ENCODE data around the gene YTHDF1. TPM values are rescaled to one million over a fixed set of nuclear protein-coding genes. Genes with fewer than 3 reads are reported as not detected.

YTHDF1 gene
- total RNA-seq = 24.9 TPM

DNA sequence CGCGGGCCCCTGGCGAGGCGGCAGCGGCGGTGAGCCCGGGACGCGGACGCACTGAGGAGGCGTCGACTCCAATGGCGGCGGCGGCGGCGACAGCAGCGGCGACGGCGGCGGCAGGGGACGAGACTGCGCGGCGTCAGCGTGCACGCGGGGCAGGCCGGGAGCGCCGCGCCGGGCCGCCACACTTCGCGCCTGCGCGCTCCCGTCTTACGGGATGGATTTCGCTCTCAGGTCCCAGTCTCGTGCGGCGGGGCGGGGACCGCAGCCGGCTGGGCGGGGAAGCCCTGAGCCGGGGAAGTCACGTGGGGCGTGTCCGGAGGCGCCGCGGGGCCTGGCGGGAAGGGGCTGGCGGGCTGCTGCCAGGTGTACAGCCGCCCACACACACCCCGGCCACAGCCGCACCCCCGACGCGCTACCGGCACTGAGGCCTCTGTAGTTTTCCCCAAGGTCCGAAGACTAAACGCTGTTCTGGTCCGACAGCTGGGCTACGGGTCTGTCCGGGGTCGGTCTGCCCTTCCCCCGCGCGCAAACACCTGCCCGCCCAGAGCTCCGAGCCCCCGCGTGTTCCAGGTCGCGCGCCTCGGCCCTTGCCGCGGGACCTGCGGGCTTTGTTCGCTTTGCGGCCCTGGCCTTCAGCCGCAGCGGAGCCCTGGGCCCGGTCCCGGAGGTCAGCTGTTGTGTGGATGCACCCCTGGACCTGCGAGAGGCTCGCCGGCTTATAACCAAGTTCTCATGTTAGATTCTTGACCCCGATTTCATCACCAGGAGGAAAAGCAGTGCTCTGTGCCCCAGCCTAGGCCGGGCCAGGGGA is at the start of gene YTHDF1:
Gene YTHDF1, minus strand, starts transcription at position 91 of the 808 bp plus-strand sequence. CDS start 239 bp downstream, outside the sequence.

DNA sequence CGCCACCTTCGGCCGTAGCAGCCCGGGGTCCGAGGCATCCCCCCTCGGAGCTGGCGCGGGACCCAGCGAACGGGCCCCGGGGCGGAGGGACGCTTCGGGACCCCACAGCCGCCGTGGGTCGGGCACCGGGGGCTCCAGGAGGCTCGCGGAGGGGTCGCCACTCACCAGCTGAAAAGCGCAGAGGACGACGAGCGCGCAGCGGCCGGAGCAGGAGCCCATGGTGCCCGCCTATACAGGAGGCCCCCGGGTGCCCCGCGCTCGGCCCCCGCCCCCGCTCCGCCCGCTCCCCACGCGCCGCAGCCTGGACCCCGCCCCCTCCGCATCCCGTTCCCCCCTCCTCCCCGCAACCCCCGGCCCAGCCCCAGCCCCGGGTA is 38.3 kb upstream of the YTHDF1 start, which contains the start of gene NKAIN4:
Gene NKAIN4, minus strand, starts transcription at position 232 of the 374 bp plus-strand sequence. Its CDS starts 13 bp downstream, at position 219.

DNA sequence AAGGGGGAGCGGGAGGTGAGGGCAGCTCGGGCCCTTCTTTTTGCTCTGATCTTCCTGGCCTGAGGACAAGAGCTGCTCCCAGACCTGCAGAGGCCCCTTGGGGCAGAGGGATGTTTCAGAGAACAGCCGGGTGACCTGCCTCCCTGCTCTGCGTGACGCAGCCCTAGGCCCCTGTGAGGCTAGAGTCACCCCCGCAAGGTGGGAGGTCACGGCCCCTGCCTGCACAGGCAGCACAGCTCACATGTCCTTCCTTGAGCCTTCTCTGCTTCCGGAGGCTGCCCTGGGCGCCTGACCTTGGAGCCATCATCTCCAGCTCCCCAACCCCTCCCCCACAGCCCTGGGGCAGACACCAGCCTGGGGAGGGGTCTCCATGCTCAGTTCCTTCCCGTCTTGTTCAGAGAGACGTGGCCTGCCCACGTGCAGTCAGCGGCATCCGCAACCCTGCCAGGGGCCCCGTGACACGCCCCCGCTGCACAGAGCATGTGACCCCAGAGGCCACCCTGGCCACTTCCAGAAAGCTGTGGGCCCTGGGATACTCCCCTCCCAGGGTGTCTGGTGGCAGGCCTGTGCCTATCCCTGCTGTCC is 19.6 kb upstream of the YTHDF1 start, which contains the start of gene BIRC7:
Gene BIRC7, plus strand, starts transcription at position 507 of the 585 bp plus-strand sequence. CDS start 192 bp downstream, outside the sequence.

Small RNAs within 50 kb of the gene (small RNA-seq; reads per million reads assigned to genes)
- gene MIR124-3 = 0.13 reads per million
- not detected for gene MIR3196

Other genes starting within 250 kb of the YTHDF1 start
- not detected for gene BHLHE23, start 209.2 kb downstream of the YTHDF1 start, total RNA-seq
- gene BIRC7, start 19.8 kb upstream of the YTHDF1 start, total RNA-seq = not detected
- gene NKAIN4, start 38.3 kb upstream of the YTHDF1 start, total RNA-seq = 48.0 TPM
- 37.6 TPM for gene ARFGAP1, start 56.7 kb upstream of the YTHDF1 start, total RNA-seq
- 3.7 TPM for gene COL20A1, start 77.1 kb upstream of the YTHDF1 start, total RNA-seq
- gene CHRNA4, start 145.2 kb upstream of the YTHDF1 start, total RNA-seq = 26.5 TPM

All from diencephalon (tissue), 1 donor.